Cortex of kidney (tissue), 1 donor: ENCODE results near the gene B3GNT3.
A peak's percentile ranks its signal among the peaks of the same experiment; 100 is the strongest.

Source experiments
- DNase-seq: peaks from one replicate; lab custom pipeline; 2025; lab: John Stamatoyannopoulos, UW

The B3GNT3 gene

GRCh38 chr19:17834350-17835181 is 39.6 kb downstream of the B3GNT3 start:
- DNase-seq, result no peak

GRCh38 chr19:17835182-17836006 is 40.5 kb downstream of the B3GNT3 start:
- no peak for DNase-seq

- DNase-seq, result no peak
Observed at GRCh38 chr19:17836530-17836929, 41.6 kb downstream of the B3GNT3 start.

- no peak for DNase-seq
Observed at GRCh38 chr19:17837972-17838371, 43.0 kb downstream of the B3GNT3 start.

- DNase-seq, result no peak
Observed at GRCh38 chr19:17840019-17840418, 45.1 kb downstream of the B3GNT3 start.

- no peak for DNase-seq
Observed at GRCh38 chr19:17841371-17841809, 46.5 kb downstream of the B3GNT3 start.

GRCh38 chr19:17841810-17842662 is 47.1 kb downstream of the B3GNT3 start:
- no peak for DNase-seq

- DNase-seq, result no peak
Observed at GRCh38 chr19:17842663-17843291, 47.8 kb downstream of the B3GNT3 start.

- DNase-seq, result no peak
Observed at GRCh38 chr19:17843292-17843827, 48.4 kb downstream of the B3GNT3 start.

- no peak for DNase-seq
Observed at GRCh38 chr19:17843908-17844490, 49.1 kb downstream of the B3GNT3 start.

GRCh38 chr19:17846146-17846545 is 51.2 kb downstream of the B3GNT3 start:
- DNase-seq, result no peak

GRCh38 chr19:17847538-17848366 is 52.8 kb downstream of the B3GNT3 start, which contains the start of gene JAK3:
Gene JAK3, minus strand, starts transcription at chr19:17847982. Its CDS starts 3,565 bp downstream, at chr19:17844417.
- no peak for DNase-seq

GRCh38 chr19:17848595-17849292 is 53.8 kb downstream of the B3GNT3 start:
- DNase-seq, result no peak

- DNase-seq, result no peak
Observed at GRCh38 chr19:17854061-17854460, 59.1 kb downstream of the B3GNT3 start.

GRCh38 chr19:17855280-17856152 is 60.6 kb downstream of the B3GNT3 start:
- no peak for DNase-seq

GRCh38 chr19:17859533-17860330 is 64.8 kb downstream of the B3GNT3 start, which contains the start of gene RPL18A:
Gene RPL18A, plus strand, starts transcription at chr19:17859910. Its CDS starts 47 bp downstream, at chr19:17859957.
- peak; percentile 44 for DNase-seq

GRCh38 chr19:17860331-17860992 is 65.5 kb downstream of the B3GNT3 start:
- no peak for DNase-seq
